HCT116 (cell line): ENCODE results near the gene CAMKMT. TPM values are rescaled to one million over a fixed set of nuclear protein-coding genes. Genes with fewer than 3 reads are reported as not detected.

Source experiments
- ATAC-seq: fragments of 200-7000 bp; cut with Tn5 transposase; 2 replicates; pipeline ENCODE4 v1.9.1; 2020; ENCODE audit warnings: mild to moderate bottlenecking, moderate library complexity
- BruUV-seq: library from RNA; stranded (reverse); fragments of 400-500 nt; replicated peaks from 2 replicates; lab custom pipeline; 2021; lab: Mats Ljungman, UMichigan
- CTCF ChIA-PET: fragments of 300-600 bp; sonication (Branson Sonifier 250); formaldehyde crosslinking; loops from one replicate; lab custom pipeline; 2021; ENCODE audit warnings: antibody characterized with exemption; lab: Charles Lee
- POLR2A ChIA-PET: fragments of 300-600, 350-600 bp; sonication (Branson Sonifier 250); formaldehyde crosslinking; loops from one replicate; lab custom pipeline; 2021; ENCODE audit warnings: antibody characterized with exemption; lab: Charles Lee
- RAD21 ChIA-PET, 2 experiments: fragments of 300-600 bp; sonication (Branson Sonifier 250); formaldehyde crosslinking; loops; one replicate each; lab custom pipeline; 2023; ENCODE audit warnings: low total read pairs in 2 of 2; ENCODE audit not compliant: uncharacterized antibody in 2 of 2, unreplicated experiment in 2 of 2, low non-redundant PET in 1 of 2; lab: Charles Lee
- DNase-seq: peaks from one replicate; pipeline ENCODE4 v3.0.0-alpha.2; 2010; ENCODE audit warnings: low read depth, low spot score
- H2AFZ ChIP-seq: fragments of 200-600 bp; shearing (Covaris generic), sonication (generic); 2 replicates; pipeline ENCODE4 v1.6.1; 2017; ENCODE audit warnings: low read depth, mixed run types, mixed read lengths, antibody characterized with exemption, low read length; ENCODE audit not compliant: poor library complexity, severe bottlenecking
- H3K27ac ChIP-seq: 2 replicates; pipeline ENCODE4 v1.5.1; 2012; ENCODE audit warnings: low read depth, low read length
- H3K27me3 ChIP-seq: fragments of 200-600 bp; sonication (generic); 2 replicates; pipeline ENCODE4 v1.6.1; 2016; ENCODE audit warnings: mixed run types, low read length, mixed read lengths; ENCODE audit not compliant: insufficient read depth
- H3K36me3 ChIP-seq, 2 experiments: fragments of 200-500 bp in 1 of 2; fragments of 200-600 bp in 1 of 2; sonication (Bioruptor generic) in 1 of 2; sonication (generic) in 1 of 2; 2 replicates each; pipeline versions ENCODE4 v1.5.1 to v1.6.1; 2014 to 2016; ENCODE audit warnings: low read length in 2 of 2, inconsistent platforms in 1 of 2, mixed read lengths in 1 of 2, mixed run types in 1 of 2; ENCODE audit not compliant: insufficient read depth in 2 of 2, control insufficient read depth in 1 of 2
- H3K4me1 ChIP-seq, 2 experiments: fragments of 200-600 bp in 1 of 2; sonication (generic) in 1 of 2; 2 replicates each; pipeline versions ENCODE4 v1.5.1 to v1.6.1; 2012 to 2017; ENCODE audit warnings: low read length in 2 of 2, inconsistent platforms in 1 of 2, mild to moderate bottlenecking in 1 of 2, mixed read lengths in 1 of 2, mixed run types in 1 of 2, moderate library complexity in 1 of 2; ENCODE audit not compliant: insufficient read depth in 2 of 2, control insufficient read depth in 1 of 2
- H3K4me2 ChIP-seq: fragments of 200-600 bp; sonication (generic); 2 replicates; pipeline ENCODE4 v1.6.1; 2017; ENCODE audit warnings: mixed run types, low read length, mixed read lengths
- H3K4me3 ChIP-seq, 2 experiments: fragments of 200-600 bp in 1 of 2; sonication (generic) in 1 of 2; replicated peaks in 1 of 2; 2 replicates each; pipeline ENCODE4 v1.5.1; 2011 to 2016; ENCODE audit warnings: low read length in 2 of 2, control low read depth in 1 of 2, low read depth in 1 of 2, mild to moderate bottlenecking in 1 of 2, mixed read lengths in 1 of 2, mixed run types in 1 of 2
- H3K79me2 ChIP-seq: fragments of 200-600 bp; sonication (generic); 2 replicates; pipeline ENCODE4 v1.6.1; 2017; ENCODE audit warnings: mild to moderate bottlenecking, mixed run types, low read length, moderate library complexity, mixed read lengths; ENCODE audit not compliant: insufficient read depth
- H3K9ac ChIP-seq: fragments of 200-600 bp; sonication (generic); 2 replicates; pipeline ENCODE4 v1.6.1; 2016; ENCODE audit warnings: low read length, mixed read lengths
- H3K9me2 ChIP-seq: fragments of 200-600 bp; sonication (generic), shearing (Covaris generic); 2 replicates; pipeline ENCODE4 v1.6.1; 2017; ENCODE audit warnings: mixed run types, mild to moderate bottlenecking, moderate library complexity; ENCODE audit not compliant: insufficient read depth
- H3K9me3 ChIP-seq, 2 experiments: fragments of 200-500 bp in 1 of 2; fragments of 200-600 bp in 1 of 2; sonication (Bioruptor generic) in 1 of 2; sonication (generic) in 1 of 2; 2 replicates each; pipeline ENCODE4 v1.6.1; 2014 to 2017; ENCODE audit warnings: low read length in 2 of 2, mixed read lengths in 2 of 2, inconsistent platforms in 1 of 2, low read depth in 1 of 2, mild to moderate bottlenecking in 1 of 2, mixed run types in 1 of 2, moderate library complexity in 1 of 2; ENCODE audit not compliant: control insufficient read depth in 1 of 2, insufficient read depth in 1 of 2
- H4K20me1 ChIP-seq: fragments of 200-600 bp; sonication (generic), shearing (Covaris generic); 2 replicates; pipeline ENCODE4 v1.6.1; 2017; ENCODE audit warnings: mixed run types, mild to moderate bottlenecking, moderate library complexity; ENCODE audit not compliant: insufficient read depth
- CBX3 ChIP-seq: IDR thresholded peaks from 2 replicates; pipeline ENCODE4 v1.6.1; 2012; ENCODE audit warnings: low read depth
- POLR2A ChIP-seq: IDR thresholded peaks from 2 replicates; pipeline ENCODE4 v1.7.0; 2011; ENCODE audit warnings: borderline replicate concordance; ENCODE audit not compliant: insufficient read depth, insufficient read length; ENCODE audit errors: extremely low read depth
- POLR2AphosphoS5 ChIP-seq: IDR thresholded peaks from 2 replicates; pipeline ENCODE4 v1.6.1; 2011; ENCODE audit warnings: mild to moderate bottlenecking, low read depth, low read length, moderate library complexity
- SIN3A ChIP-seq: IDR thresholded peaks from 2 replicates; pipeline ENCODE4 v1.6.1; 2012; ENCODE audit warnings: low read depth
- SP1 ChIP-seq: IDR thresholded peaks from 2 replicates; pipeline ENCODE4 v1.6.1; 2012; ENCODE audit warnings: low read depth
- TCF7L2 ChIP-seq: IDR thresholded peaks from 2 replicates; pipeline ENCODE4 v1.7.0; 2011; ENCODE audit warnings: borderline replicate concordance, inconsistent platforms; ENCODE audit not compliant: insufficient read depth, insufficient read length; ENCODE audit errors: extremely low read depth
- ZFX ChIP-seq: fragments of 450-650 bp; IDR thresholded peaks from 2 replicates; pipeline ENCODE4 v1.6.1; 2017
- ZNF274 ChIP-seq: fragments of 200-500 bp; sonication (Bioruptor generic); IDR thresholded peaks from 2 replicates; pipeline ENCODE4 v1.6.1; 2014; ENCODE audit warnings: mild to moderate bottlenecking, low read depth, low read length, inconsistent platforms
- intact Hi-C: fragments of 100-400 bp; cut with micrococcal nuclease; formaldehyde crosslinking; loops from 2 replicates; pipeline ENCODE4 v1.10.0; 2022
- total RNA-seq: library from RNA; stranded (reverse); gene quantifications from one replicate; pipeline ENCODE4 v1.2.1, GENCODE V29; 2021; ENCODE audit not compliant: unreplicated experiment
- TF ChIP-seq, protein P1 (sequence below), 3 experiments: fragments of 200-600 bp in 1 of 3; sonication (generic) in 1 of 3; IDR thresholded peaks in 2 of 3; conservative IDR thresholded peaks in 1 of 3; 2 replicates each; pipeline ENCODE4 v1.5.1; 2012 to 2017; ENCODE audit warnings: low read depth in 2 of 3, low read length in 2 of 3, antibody characterized with exemption in 1 of 3, borderline replicate concordance in 1 of 3, control low read depth in 1 of 3, mild to moderate bottlenecking in 1 of 3, mixed read lengths in 1 of 3, mixed run types in 1 of 3, moderate library complexity in 1 of 3; ENCODE audit not compliant: insufficient read depth in 1 of 3

Gene CAMKMT
- total RNA-seq, 1 experiment from 2014 or later, result 10.6 TPM

GRCh38 chr2:44801289-44801840 lies 439.6 kb downstream of the CAMKMT start:
- ATAC-seq, result no peak

DNA sequence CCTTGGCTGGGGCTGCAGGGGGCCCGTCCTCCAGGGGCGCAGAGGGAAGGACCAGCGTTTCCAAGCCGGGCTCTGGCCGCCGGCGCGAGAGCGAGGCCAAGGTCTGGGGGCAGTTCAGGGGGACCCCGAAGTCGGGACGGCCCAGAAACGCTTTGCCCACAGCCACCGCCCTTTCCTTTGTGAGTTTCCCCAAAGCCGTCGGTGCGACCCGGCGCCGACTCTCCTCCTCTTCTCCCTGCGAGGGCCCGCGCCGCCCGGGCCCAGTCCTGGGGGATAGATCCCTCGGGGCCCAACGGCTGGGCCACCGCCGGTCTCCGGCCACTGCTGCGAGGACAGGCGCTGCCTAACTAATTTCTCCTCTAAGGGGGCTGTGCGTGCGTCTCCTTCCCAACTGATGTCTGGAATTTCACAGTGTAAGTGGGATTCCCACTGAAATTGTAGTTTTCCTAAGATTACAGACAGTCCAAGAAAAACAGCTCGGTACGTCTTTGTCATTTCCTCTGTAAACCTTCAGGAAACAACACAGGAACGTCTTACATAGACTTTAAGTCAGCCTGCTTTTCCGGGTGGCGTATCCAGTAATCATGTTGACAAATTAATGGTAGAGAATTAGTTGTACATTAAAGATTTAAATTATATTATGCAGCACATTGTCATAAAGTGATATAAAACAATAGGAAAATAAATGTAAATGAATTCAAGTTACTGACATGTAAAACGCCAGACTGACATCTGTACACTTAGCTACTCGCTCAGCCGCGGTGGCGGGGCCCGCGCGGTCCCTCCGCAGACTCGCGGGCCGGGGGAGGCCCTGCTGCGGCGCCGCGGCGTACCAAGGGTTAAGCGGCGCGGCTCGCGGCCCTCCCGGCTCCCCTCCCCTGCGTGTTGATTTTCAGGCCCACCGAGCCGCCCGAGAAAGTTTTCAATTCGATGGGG lies 440.4 kb downstream of the CAMKMT start:
- intact Hi-C loops, result no loop called here
- H3K9me3 ChIP-seq, result no peaks in the 10 kb centered on the region
- no peak overlapping the region for H2AFZ ChIP-seq
- no peak overlapping the region for H3K4me2 ChIP-seq
- H4K20me1 ChIP-seq, result no peaks in the 10 kb centered on the region
- H3K9me2 ChIP-seq, result no peaks in the 10 kb centered on the region
- TF ChIP-seq CBX3 (no peak), SIN3A (no peak), TCF7L2 (no peak), ZFX (no peak), POLR2AphosphoS5 (no peak), POLR2A (no peak)
- TF ChIP-seq, protein P1, sequence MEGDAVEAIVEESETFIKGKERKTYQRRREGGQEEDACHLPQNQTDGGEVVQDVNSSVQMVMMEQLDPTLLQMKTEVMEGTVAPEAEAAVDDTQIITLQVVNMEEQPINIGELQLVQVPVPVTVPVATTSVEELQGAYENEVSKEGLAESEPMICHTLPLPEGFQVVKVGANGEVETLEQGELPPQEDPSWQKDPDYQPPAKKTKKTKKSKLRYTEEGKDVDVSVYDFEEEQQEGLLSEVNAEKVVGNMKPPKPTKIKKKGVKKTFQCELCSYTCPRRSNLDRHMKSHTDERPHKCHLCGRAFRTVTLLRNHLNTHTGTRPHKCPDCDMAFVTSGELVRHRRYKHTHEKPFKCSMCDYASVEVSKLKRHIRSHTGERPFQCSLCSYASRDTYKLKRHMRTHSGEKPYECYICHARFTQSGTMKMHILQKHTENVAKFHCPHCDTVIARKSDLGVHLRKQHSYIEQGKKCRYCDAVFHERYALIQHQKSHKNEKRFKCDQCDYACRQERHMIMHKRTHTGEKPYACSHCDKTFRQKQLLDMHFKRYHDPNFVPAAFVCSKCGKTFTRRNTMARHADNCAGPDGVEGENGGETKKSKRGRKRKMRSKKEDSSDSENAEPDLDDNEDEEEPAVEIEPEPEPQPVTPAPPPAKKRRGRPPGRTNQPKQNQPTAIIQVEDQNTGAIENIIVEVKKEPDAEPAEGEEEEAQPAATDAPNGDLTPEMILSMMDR (IDR thresholded peaks at IDR 0.05 in 2 of 3, conservative IDR thresholded peaks at IDR 0.05 in 1 of 3; ENCODE audit: borderline replicate concordance in 1 of 3, insufficient read depth in 1 of 3, low read depth in 2 of 3, low read length in 2 of 3), result no peak
- H3K36me3 ChIP-seq, result no peaks in the 10 kb centered on the region
- peaks cover 31% of the 10 kb centered on the region for H3K27me3 ChIP-seq
- no peak overlapping the region for H3K9ac ChIP-seq
- H3K4me1 ChIP-seq, result no peaks in the 10 kb centered on the region
- H3K27ac ChIP-seq, result no peak overlapping the region
- RAD21 ChIA-PET, result no interaction called here
- H3K4me3 ChIP-seq, result no peak overlapping the region
- ATAC-seq, result no peak
- DNase-seq, result no peak
- BruUV-seq, result no TSS peak
- CTCF ChIA-PET, result no interaction called here
- no peaks in the 10 kb centered on the region for H3K79me2 ChIP-seq
- POLR2A ChIA-PET, result no interaction called here

More at GRCh38 chr2:44801289-44801840, 439.6 kb downstream of the CAMKMT start:
- CTCF ChIA-PET, result no interaction called here
- TF ChIP-seq SP1 (no peak), ZNF274 (no peak)
- Histone ChIP-seq H3K4me1 (no peaks in the 10 kb centered on the region), H3K4me2 (no peak overlapping the region), H3K4me3 (no peak overlapping the region), H2AFZ (no peak overlapping the region), H3K27ac (no peak overlapping the region), H3K27me3 (peaks cover 24% of the 10 kb centered on the region), H4K20me1 (no peaks in the 10 kb centered on the region), H3K9me2 (no peaks in the 10 kb centered on the region), H3K9ac (no peak overlapping the region), H3K9me3 (no peaks in the 10 kb centered on the region), H3K36me3 (no peaks in the 10 kb centered on the region), H3K79me2 (no peaks in the 10 kb centered on the region)
- no TSS peak for BruUV-seq
- DNase-seq, result no peak
- RAD21 ChIA-PET, result no interaction called here
- intact Hi-C loops, result no loop called here
- POLR2A ChIA-PET, result no interaction called here
